HG03460 (cell line): ENCODE results near the gene GGT1.
"Not testable (repeated sequence)": the region's sequence is repeated elsewhere in the genome, so short reads cannot be mapped to it uniquely, and the experiment has no call there.

Experiments used
- ATAC-seq: cut with Tn5 transposase; IDR thresholded peaks from one replicate; pipeline ENCODE4 v1.9.1; 2021; ENCODE audit not compliant: unreplicated experiment

Gene GGT1

GRCh38 chr22:24583221-24584165 lies 19.5 kb upstream of the GGT1 start:
- ATAC-seq, result no peak

GRCh38 chr22:24584166-24584790 lies 18.7 kb upstream of the GGT1 start:
- no peak for ATAC-seq

DNA sequence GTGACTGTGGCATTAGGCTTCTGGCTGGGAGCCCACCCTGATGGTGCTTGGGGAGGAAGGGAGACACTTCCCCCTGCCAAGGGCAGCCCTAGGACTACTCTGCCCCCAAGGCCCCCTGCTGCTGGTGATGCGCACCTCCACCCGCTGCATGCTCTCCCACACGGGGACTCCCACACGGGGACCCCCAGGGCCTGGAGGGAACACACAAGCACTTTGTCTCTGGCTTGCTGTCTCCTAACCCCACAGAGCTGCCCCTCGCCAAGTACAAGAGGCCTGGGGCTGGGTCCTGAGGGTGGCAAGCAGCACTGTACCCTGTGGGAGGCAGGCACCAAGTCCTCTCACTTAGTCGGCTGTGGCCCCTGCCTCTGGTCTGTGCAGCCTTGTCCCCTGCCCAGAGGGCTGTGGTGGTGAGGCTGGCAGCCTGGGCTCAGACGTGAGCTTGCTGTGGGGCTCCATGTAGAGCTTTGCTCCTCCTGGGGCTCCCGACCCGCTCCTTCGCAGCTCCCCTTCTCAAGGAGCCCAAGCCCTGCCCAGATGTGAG lies 18.1 kb upstream of the GGT1 start:
- ATAC-seq, result no peak

DNA sequence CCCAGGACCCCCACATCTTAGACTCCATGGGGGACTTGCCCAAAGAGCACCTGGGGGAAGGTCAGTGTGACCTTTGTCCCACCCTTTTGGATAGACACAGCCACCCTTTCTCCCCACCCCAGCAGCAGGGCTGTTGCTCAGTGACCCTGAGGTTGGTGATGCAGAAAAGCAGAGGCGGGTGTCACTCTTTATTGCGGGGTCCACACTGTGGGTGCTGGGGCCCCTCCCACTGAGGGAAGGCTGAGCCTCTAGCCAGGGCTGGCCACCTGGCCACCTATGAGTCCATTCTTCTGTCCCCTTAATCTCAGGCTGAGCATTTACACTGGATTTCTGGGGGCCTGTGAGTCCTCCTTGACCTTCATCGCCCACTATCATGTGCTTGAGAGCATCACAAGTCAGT lies 17.5 kb upstream of the GGT1 start:
- no peak for ATAC-seq

DNA sequence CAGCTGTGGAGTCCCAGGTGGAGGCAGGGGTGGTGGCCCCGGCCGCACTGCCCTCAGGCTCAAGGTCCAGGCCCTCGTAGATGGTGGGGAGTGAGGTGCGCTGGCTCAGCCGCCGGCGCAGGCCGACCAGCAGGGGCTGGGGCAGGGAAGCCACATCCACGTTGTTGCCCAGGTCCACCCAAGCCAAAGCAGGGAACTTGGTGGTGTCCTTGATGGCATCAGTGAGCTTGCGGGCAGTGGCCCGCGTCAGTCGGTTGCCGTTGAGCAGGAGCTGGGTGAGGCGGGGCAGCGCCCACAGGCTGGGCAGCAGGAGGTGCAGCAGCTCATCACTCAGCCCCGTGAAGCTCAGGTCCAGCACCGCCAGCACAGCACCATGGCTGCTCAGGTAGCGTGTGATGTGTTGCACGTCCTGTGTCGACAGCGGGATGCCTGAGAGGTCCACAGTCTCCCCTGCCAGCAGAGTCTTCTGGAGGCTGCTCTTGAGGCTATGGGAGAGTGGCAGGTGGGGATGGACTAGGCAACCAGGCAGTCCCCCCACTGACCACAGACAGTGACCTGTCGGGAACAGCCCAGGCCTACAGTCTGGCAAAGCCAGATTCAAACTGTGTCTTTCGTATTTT lies 17.0 kb upstream of the GGT1 start:
- ATAC-seq, result no peak

DNA sequence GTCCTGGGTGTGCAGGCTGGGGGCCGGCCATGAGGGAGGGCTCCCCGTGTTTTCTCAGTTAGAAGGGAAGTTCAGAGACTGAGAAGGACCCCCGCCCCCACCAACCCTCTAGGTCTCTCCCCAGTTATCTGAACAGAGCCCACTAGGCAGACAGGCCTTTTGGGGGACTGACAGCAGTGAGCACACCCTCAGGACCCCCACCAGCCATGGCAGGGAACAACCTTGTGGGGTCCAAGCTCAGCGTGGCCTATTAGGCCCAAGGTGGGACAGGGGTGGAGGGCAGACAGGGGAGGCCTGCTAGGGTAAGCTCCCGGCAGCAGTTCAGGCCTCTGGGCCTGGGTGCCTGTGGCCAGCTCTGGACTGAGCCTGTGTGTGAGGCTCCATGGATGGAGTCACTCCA lies 15.7 kb upstream of the GGT1 start:
- ATAC-seq, result no peak

- ATAC-seq, result no peak
Measured at GRCh38 chr22:24587948-24588347, 15.0 kb upstream of the GGT1 start.

DNA sequence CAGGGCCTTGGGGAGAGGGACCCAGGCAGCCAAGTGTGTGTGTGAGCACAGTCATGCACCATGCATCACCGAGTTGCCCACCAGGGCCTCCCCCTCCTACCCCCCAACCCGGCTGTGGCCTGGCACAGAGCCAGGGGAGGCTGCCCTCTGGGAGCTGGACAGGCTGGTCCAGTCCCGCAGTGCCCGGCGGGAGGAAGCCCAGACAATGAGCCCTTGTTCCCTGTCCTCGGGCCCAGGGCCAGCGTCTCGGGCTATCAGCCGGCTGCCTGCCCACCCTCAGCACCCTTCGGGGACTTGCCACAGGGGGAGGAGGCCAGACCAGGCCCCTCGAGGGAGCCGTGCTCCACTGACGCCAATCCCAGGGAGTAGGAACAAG lies 14.6 kb upstream of the GGT1 start:
- ATAC-seq, result no peak

GRCh38 chr22:24588757-24589481 lies 14.1 kb upstream of the GGT1 start:
- no peak for ATAC-seq

DNA sequence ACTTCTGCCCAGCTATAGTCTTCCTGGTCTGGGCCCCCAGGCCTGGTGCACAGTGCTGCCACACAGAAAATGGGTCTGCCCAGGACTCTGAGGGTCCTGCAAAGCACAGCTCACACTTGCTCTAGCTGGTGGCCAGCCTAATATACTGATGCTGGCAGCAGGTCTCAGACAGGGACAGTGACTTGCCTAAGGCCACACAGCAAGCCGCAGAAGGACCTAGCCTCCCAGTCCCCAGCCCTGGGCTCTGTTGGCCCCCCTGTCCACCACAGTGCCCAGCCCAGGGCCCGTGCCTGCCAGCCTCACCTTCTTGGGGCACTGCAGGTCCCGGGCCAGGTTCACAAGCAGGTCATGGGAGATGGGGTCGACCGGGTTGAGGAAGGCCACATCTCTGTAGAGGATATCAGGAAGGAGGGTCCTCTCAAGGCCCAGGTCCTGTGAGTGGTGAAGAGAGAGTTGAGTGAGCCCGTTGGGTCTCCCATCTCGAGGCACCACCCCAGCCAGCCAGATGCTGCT lies 13.4 kb upstream of the GGT1 start:
- ATAC-seq, result no peak

DNA sequence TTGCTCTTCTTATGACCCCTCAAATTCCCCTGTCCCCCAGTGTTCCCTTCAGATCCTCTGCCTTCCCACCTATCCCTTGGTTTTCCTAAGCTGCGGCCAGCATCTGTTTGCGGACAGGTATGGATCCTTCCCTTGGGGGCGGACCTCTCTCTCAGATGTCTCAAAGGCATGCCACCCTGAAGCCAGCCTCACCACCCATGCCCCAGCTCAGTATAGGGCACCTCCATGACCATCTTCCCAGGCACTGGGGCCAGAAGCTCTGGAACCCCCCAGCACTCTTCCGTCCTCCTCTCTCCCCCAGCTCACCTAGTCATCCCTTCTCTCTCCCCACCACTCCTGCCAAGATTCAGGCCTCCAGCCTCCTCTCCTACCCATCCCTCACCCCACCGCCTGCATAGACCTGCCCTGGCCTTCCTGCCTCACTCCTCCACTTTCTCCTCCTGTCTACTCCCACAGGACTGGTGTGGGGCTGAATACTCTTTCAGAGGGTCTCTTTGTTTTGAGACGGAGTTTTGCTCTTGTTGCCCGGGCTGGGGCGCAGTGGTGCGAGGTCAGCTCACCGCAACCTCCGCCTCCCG lies 12.3 kb upstream of the GGT1 start:
- ATAC-seq, result no peak

DNA sequence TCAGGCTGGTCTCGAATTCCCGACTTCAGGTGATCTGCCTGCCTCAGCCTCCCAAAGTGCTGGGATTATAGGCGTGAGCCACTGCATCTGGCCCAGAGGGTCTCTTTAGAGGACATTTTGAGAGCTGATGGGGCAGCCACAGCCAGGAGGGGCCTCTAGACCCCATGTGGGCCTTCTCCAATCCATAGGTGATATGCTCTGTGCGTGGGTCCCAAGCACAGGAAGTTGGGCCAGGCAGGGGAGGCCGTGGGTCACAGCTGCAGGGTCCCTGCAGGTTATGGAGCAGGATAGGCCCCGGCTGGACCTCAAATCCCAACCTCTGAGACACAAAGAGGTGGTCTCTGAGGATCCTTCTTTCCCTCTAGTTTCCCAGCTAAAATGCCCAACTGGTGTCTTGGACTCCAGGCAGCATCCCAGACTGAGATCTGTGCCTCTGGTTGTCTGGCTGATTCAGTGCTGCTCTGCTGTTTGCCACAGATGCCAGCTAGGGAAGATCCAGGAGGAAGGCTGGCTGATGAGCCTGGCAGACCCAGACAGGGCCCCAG lies 11.6 kb upstream of the GGT1 start:
- ATAC-seq, result no peak

DNA sequence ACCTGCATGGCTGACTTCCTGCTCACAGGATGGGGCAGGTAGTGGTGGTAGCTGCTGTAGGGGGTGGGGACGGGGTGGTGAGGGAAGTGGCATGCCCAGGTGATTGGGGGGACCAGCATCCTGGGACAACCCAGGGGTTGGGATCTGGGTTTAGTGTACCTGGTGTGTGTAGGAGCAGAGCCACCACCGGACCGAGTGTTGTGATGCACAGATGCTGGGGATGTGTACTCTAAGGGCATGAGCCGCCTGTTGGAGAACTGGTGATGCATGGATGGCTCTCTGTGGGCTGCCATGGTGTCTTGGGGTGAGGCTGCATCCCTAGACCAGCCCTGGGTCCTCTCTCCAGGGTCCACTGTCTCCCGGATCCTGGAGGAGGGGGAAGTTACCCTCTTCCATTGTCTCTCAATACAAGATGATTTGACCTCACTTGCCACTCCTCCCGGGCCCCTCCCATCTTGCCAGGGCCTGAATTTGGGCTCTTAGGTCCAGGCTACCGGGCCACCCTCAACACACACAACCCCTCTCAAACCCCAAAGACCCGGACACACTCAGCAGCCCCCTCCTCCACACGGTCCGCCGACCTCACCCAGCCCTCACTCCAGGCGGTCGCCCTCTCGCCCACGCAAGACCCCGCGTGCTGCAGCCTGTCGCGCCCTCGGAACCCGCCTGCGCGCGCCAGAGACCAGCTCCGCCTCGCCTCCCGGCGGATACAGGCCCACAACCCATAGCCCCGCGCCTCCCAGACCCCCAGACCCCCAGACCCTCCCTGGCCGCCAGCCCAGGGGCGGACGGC lies 10.7 kb upstream of the GGT1 start:
- ATAC-seq, result no peak

DNA sequence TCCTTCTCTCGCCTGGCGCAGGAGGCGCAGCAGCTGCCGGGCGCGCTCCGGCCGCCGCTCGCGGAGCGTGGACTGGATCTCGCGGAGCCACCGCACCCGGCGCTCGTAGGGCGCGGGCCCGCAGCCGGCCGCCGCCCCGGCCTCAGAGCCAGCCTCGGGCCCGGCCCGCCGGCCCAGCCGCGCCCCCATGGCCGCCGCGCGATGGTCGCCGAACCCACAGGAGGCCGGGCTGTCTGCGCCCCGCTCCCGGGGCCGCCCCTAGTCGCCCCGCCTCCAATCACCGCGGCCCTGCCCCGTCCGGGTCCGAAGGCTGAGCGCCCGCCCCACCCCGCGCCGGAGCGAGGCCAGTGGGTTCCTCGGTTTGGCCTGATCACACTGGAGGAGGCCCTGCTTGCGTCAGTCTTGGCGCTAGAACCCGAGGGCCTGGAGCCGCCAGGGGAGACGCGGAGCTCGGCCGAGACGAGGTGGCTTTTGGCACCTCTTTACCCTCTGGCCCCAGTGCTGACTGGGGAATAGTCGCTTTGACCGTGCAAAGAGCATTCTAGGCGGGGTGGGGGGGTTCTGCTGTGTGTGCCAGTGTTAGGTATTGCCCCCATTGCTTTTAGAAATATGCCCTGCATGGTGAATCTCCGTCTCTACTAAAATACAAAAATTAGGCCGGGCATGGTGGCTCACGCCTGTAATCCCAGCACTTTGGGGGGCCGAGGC lies 10.0 kb upstream of the GGT1 start, which contains the start of gene LRRC75B:
Gene LRRC75B (minus strand): TSS at position 223 of the 708 bp plus-strand sequence. CDS start 34 bp downstream, at position 189.
- ATAC-seq, result no peak

DNA sequence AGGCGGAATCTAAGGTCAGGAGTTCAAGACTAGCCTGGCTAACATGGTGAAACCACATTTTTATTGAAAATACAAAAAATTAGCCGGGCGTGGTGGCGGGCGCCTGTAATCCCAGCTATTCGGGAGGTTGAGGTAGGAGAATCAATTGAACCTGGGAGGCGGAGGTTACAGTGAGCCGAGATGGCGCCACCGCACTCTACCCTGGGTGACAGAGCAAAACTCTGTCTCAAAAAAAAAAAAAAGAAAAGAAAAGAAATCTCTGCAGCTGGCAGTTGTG lies 9.5 kb upstream of the GGT1 start:
- not testable (repeated sequence) for ATAC-seq

DNA sequence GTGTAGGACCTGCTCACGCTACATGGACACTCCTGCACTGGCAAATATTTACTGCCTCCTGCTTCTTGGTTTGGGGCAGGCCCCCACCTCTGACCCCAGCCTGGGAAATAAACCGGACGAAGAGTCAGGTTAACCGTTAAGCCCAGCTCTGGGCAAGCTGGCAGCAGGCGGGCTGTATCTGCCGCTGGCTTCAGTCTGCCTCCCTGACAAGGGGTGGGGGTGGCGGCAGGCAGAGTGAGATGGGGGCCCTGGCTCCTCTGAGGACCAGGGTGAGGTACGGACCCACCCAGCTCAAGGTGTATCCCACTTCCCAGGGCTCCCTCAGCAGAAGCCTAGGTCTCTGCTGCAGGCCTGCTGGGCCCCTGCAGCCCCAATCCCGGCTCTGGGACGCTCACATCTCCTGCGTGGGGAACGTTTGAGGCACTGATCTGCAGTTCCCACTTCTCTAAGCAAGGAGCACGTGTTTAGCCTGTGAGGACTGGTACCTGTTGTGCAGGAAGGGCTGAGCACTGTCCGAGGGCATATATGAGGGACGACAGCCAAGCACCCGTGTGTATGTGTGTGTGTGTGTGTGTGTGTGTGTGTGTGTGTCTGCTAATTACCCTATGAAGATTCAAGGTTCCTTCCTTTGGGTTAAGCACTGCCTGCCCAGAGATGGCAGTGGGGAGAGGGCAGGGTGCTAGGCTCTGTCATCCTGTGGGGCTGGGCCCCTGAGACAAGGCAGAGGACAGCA lies 9.0 kb upstream of the GGT1 start:
- ATAC-seq, result no peak

GRCh38 chr22:24594569-24595120 lies 8.3 kb upstream of the GGT1 start:
- ATAC-seq, result no peak

DNA sequence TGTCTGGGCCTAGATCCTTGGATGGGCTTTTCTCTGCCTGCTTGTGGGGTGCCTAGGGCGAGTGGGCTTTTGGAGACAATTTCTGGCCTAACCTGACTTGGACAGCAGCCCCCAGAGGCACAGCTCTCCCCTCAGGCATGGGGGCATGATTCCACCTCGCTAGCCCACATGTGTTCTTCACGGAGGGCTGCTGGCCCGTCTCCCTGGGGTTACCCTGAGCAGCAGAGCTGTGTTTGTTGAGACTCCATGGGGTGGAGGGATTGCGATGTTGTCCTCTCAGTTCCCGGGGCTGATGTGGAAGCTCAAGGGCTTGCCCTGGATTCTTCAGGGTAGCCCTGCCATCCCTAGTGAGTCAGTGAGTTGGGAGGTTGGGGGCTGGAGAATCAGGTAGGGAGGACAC lies 7.8 kb upstream of the GGT1 start:
- ATAC-seq, result no peak
